GM19238 (cell line): ENCODE measurements around the gene ZNF35.
"Not testable (repeated sequence)": the region's sequence is repeated elsewhere in the genome, so short reads cannot be mapped to it uniquely, and the experiment has no call there.

ENCODE experiments used
- DNase-seq: peaks from one replicate; pipeline ENCODE4 v3.0.0; 2011; ENCODE audit warnings: low spot score; ENCODE audit not compliant: insufficient read length

ZNF35 gene

DNA sequence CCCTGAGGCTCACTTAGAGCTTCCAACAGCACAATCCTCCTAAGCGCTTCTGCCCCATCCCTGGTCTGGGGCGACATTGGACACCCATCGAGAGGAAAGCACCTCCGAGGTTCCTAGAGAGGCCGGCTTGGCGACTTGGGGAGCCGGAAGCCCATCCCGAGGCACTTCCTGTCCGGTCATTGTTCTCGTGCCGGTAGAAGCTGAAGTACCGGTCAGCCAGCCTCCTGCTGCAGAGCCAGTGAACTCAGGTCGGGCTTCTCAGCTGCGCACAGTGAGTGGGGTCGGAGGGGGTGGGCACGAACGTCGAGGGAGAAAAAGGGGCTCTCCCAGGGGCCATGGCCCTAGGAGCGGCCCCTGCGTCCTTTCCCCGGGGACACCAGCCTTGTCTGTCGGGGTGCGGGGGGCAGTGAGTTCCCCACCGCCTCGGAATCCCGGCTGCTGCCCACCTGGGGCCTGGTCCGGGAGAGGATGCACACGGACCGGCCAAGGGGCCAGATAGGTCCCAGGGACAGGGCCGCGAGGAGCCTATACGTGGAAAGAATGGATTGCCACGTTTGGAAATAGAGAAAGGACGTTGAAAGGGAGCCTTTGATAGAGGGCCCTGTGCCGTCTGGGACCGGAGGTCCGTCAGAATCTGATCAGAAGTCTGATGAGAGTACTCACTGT is at the start of gene ZNF35:
Gene ZNF35, plus strand, starts transcription at position 169 of the 666 bp plus-strand sequence. CDS start 2,336 bp downstream, outside the sequence.
- peak; percentile 84 for DNase-seq

GRCh38 chr3:44601749-44602148 is 46.8 kb upstream of the ZNF35 start:
- no peak for DNase-seq

DNA sequence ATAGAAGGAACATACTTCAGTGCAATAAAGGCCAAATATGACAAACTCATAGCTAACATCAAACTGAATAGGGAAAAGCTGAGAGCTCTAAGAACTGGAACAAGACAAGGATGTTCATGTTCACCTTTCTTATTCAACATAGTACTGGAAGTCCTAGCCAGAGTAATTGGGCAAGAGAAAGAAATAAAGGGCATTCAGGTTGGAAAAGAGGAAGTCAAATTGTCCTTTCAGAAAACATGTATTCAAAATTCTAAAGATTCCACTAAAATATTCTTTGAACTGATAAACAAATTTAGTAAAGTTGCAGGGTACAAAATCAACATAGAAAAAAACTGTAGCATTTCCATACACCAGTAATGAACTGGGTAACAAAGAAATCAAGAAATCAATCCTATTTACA is 35.9 kb upstream of the ZNF35 start:
- no peak for DNase-seq

GRCh38 chr3:44624749-44625480 is 23.6 kb upstream of the ZNF35 start, which contains the start of gene ZNF197:
TSS of gene ZNF197 (plus strand) at chr3:44625036. CDS start at chr3:44629155, 4,119 bp downstream.
- peak; percentile 62 for DNase-seq

DNA sequence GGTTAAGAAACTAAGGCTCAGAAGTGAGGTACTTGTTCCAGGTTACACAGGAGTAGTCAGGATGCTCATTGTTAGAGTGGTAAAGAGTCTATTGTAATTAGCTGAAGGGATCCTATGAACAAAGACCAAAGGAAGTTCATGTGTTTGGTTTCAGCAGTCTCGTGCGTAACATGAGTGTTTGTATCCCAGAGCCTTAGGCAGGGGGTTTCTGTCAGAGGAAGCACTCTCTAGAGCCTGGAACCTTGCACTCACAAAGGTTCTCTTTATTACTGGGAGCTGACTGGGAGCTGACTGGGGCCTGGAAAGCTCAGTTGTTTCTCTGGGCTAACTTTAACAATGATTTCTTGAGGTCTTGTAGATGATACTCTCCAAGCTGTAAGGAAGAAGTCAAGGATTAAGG is 19.8 kb upstream of the ZNF35 start:
- no peak for DNase-seq

DNA sequence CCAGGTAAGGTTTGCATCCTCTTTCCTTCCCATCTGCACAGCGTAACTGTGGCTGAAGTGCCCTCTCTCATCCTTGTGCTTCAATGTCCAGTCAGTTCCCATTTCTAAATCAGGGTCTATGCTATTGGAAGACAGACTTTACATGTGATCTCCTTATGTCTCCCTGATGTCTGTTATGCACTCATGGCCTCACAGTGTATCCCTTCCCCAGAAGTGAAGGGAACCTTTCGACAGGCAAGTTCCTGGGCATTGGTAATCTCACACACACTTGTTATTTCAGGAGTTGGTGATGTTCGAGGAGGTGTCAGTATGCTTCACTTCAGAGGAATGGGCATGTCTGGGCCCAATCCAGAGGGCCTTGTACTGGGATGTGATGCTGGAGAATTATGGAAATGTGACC is 16.3 kb upstream of the ZNF35 start:
- no peak for DNase-seq

DNA sequence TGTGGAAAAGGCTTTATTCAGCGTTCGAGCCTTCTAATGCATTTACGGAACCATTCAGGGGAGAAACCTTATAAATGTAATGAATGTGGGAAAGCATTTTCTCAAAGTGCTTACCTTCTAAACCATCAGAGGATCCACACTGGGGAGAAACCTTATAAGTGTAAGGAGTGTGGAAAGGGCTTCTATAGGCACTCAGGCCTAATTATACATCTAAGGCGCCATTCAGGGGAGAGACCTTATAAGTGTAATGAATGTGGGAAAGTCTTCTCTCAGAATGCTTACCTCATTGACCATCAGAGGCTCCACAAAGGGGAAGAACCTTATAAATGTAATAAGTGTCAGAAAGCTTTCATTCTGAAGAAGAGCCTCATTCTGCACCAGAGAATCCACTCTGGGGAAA is 6.2 kb upstream of the ZNF35 start:
- DNase-seq = no peak

GRCh38 chr3:44643024-44643423 is 5.5 kb upstream of the ZNF35 start:
- DNase-seq = no peak

DNA sequence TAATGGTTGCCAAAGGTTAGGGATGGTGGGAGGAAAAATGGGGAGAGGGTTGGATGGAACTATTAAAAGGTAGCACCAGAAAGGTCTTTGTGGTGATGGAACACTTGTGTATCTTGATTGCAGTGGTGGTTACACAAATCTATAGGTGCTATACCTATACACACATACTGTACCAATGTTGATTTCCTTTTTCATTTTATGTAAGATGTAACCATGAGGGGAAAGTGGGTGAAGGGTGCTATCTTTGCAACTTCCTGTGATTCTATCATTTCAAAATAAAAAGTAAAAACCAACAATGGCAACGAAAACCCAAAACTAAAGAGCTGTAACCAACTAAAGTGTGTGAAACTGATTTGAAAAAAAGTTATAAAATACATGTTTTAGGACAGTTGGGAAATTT is 761 bp upstream of the ZNF35 start:
- no peak for DNase-seq

GRCh38 chr3:44649709-44650108 is 1.2 kb downstream of the ZNF35 start:
- no peak for DNase-seq

DNA sequence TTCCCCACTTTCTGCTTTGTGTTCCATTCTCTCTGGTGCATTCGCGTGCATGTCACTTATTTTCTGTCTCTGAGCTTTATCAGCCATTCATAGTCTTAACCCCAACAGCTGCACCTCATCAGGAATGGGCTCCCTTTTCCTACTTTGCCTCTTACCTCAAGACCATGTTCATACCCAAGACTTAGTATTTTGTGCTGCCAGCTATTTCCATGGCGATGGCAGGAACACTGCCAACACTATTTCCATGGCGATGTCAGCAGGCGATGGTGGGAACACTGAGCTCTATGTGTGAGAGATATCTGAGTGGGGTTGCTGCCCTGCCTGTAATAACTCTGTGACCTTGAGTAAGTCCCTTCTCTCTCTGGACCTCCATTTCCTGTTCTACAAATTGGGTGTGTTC is 5.5 kb downstream of the ZNF35 start:
- DNase-seq = no peak

DNA sequence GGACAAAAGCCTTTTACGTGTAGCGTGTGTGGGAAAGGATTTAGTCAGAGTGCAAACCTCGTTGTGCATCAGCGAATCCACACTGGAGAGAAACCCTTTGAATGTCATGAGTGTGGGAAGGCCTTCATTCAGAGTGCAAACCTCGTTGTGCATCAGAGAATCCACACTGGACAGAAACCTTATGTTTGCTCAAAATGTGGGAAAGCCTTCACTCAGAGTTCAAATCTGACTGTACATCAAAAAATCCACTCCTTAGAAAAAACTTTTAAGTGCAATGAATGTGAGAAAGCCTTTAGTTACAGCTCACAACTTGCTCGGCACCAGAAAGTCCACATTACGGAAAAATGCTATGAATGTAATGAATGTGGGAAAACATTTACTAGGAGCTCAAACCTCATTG is 10.5 kb downstream of the ZNF35 start:
- no peak for DNase-seq

- no peak for DNase-seq
Observed at GRCh38 chr3:44659434-44659833, 10.9 kb downstream of the ZNF35 start.

- DNase-seq = no peak
Observed at GRCh38 chr3:44661189-44661588, 12.7 kb downstream of the ZNF35 start.

- DNase-seq = no peak
Observed at GRCh38 chr3:44665173-44665572, 16.6 kb downstream of the ZNF35 start.

DNA sequence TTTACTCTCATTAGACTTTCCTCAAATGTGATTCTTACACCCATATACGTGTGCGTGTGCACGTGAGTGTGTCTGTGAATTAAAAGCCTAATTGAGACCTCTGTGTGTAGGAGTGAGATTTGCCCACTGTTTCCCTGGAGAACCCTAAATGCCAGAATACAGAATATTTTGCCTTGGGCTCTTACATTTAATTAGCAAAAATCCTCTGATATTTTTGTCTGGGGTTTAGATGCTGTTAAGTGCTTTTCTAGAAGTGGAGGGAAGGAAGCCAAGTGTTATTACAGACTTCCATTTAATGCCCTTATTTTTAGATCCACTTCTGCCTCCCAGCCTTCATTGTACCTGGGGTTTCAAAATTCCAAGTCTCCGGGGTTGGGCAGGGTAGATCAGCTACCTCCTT is 17.8 kb downstream of the ZNF35 start:
- no peak for DNase-seq

DNA sequence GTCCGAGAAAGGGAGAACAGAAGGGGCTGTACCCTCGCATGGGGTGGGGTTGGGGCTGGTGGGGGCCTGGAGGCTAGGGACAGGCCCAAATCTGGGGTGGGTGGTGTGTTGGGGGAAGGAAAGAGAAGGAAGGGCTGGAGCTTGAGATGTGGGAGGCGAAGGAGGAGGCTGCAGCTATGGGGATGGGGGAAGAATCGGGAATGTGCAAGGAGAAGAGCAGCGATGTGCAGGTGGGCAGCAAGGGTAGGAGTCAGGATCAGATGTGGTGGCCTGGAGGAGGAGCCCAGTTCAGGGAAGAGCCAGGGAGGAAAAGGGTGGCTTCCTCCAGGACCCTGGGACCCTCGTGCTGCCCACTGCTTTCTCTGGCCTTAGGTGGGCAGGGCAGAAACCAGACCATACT is 21.2 kb downstream of the ZNF35 start:
- DNase-seq = no peak

DNA sequence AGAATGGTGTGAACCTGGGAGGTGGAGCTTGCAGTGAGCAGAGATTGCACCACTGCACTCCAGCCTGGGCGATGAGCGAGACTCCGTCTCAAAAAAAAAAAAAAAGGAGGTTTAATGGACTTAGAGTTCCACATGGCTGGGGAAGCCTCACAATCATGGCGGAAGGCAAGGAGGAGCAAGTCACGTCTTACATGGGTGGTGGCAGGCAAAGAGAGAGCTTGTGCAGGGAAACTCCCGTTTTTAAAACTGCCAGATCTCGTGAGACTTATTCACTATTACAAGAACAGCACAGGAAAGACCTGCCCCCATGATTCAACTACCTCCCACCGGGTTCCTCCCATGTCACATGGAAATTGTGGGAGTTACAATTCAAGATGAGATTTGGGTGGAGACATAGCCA is 24.9 kb downstream of the ZNF35 start:
- DNase-seq = not testable (repeated sequence)

DNA sequence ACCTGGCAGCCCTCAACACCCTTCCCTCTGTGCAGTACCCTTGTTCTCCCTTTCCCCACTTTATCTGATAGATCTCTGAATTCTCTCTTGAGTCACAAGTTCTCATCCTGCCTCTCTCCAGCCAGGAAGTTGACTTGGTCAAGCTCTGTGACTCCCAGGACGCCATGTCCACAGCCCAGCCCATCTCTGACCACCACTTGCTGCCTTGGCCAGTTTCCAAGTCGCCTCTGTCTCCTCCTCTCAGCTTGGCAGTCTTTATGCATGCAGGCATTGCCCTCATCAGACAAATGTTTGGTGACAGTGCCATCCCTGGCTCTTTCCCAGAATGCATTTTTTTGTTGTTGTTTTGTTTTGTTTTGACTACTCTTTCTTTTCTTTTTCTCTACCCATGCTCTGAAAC is 25.7 kb downstream of the ZNF35 start:
- no peak for DNase-seq

GRCh38 chr3:44678480-44679116 is 30.1 kb downstream of the ZNF35 start:
- peak; percentile 23 for DNase-seq

GRCh38 chr3:44680921-44681455 is 32.5 kb downstream of the ZNF35 start:
- DNase-seq = no peak

DNA sequence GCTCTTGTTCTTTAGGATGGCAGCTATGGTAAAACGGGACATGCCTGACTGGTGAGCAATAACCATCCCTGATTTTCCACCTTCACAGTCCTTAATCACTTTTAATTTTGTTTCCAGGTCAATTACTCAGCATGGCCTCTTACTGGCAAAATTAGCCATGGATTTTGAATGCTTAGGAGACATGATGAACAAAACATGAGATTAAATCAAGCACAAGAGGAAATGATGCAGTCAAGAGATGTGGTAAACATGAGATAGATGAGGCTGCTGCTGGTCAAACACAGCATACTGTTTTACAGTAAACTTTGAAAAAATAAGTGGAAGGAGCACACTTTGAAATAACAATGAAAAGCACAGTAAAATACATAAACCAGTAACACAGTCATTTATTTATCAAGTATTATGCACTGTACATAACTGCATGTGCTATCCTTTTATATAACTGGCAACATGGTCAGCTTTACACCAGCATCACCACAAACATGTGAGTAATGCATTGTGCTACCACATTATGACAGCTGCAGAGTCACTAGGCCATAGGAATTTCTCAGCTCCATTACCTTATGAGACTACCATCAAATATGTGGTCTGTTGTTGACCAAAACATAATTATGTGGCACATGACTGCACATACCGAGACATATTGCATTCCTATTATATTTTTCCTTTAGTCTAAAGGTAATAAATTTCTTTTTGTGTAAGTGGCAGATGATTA is 33.8 kb downstream of the ZNF35 start:
- DNase-seq = no peak
